Measurements from ENCODE around the gene TRPM2.
"Not testable (repeated sequence)": the region's sequence is repeated elsewhere in the genome, so short reads cannot be mapped to it uniquely, and the experiment has no call there.

Gene TRPM2

GRCh38 chr21:44354775-44355771, 1.7 kb downstream of the TRPM2 start:
- DNase-seq, result no peak

- no peak for DNase-seq
Observed at GRCh38 chr21:44356160-44356559, 2.7 kb downstream of the TRPM2 start.

- DNase-seq, result no peak
Observed at GRCh38 chr21:44356636-44357035, 3.2 kb downstream of the TRPM2 start.

- DNase-seq, result no peak
Observed at GRCh38 chr21:44357064-44357837, 3.8 kb downstream of the TRPM2 start.

GRCh38 chr21:44359396-44359795, 6.0 kb downstream of the TRPM2 start:
- DNase-seq, result no peak

GRCh38 chr21:44360159-44360558, 6.7 kb downstream of the TRPM2 start:
- no peak for DNase-seq

GRCh38 chr21:44361903-44362302, 8.5 kb downstream of the TRPM2 start:
- not testable (repeated sequence) for DNase-seq

- DNase-seq, result no peak
Observed at GRCh38 chr21:44363278-44363677, 9.9 kb downstream of the TRPM2 start.

GRCh38 chr21:44364151-44365053, 11.0 kb downstream of the TRPM2 start:
- DNase-seq, result no peak

- no peak for DNase-seq
Observed at GRCh38 chr21:44365251-44365966, 12.0 kb downstream of the TRPM2 start.

- DNase-seq, result no peak
Observed at GRCh38 chr21:44365967-44366585, 12.7 kb downstream of the TRPM2 start.

GRCh38 chr21:44366586-44367211, 13.3 kb downstream of the TRPM2 start:
- DNase-seq, result no peak

- DNase-seq, result no peak
Observed at GRCh38 chr21:44368711-44369446, 15.5 kb downstream of the TRPM2 start.

GRCh38 chr21:44370027-44370735, 16.8 kb downstream of the TRPM2 start:
- DNase-seq, result no peak

- DNase-seq, result no peak
Observed at GRCh38 chr21:44370786-44371410, 17.5 kb downstream of the TRPM2 start.

- no peak for DNase-seq
Observed at GRCh38 chr21:44371596-44371995, 18.2 kb downstream of the TRPM2 start.

GRCh38 chr21:44372616-44373015, 19.2 kb downstream of the TRPM2 start:
- no peak for DNase-seq

GRCh38 chr21:44374601-44375280, 21.3 kb downstream of the TRPM2 start:
- no peak for DNase-seq

- no peak for DNase-seq
Observed at GRCh38 chr21:44375281-44375651, 21.8 kb downstream of the TRPM2 start.

All from stimulated activated naive CD4-positive, alpha-beta T cell treated with Interleukin-2 at 50 U/mL for 16 hours (primary cell).